Heart left ventricle (tissue), 13 donors: Measurements from ENCODE around the gene BRME1.
"Not testable (repeated sequence)": the region's sequence is repeated elsewhere in the genome, so short reads cannot be mapped to it uniquely, and the experiment has no call there.

Experiments
- POLR2A ChIP-seq, 2 donors: fragments of 450-650 bp; IDR thresholded peaks; one replicate each; pipeline ENCODE4 v1.6.1; 2017; ENCODE audit warnings: antibody characterized with exemption in 2 of 2, mild to moderate bottlenecking in 2 of 2, moderate library complexity in 2 of 2
- TF ChIP-seq, protein P1 (sequence below), 12 donors: fragments of 200-600 bp; sonication (generic) in 4 of 12; IDR thresholded peaks; one replicate each; pipeline versions ENCODE4 v1.5.0 to v1.8.0; 2018 to 2022; ENCODE audit warnings: antibody characterized with exemption in 12 of 12, mild to moderate bottlenecking in 5 of 12
- donor health status: ischemic (EF 13 %, LVEDD 7.1; RV severe dilation, severe dysfunction).
- donor health status: DM: no; HTN: yes; CAD: no.
- donor health status: DM: no; HTN: no; CAD: no.
- donor health status: ischemic (EF 25% LVEDD 6.9; RV normal size, moderate dysfunction).
- donor health status: ischemic (EF 25% LVEDD 5.7; RV mildly dilated, moderate dysfunction).
- donor health status: ischemic (EF 35%, LVEDD 5.7; RV mildly dilated, moderate dysfunction).
- donor health status: nonischemic (EF 11% LVEDD 7.7; RV severe dilation, severe dysfunction).
- donor health status: DM: yes; HTN: yes; CAD: no.
- donor health status: PGD.
- donor health status: ischemic (EF 29% LVEDD 5.4; RV normal size, mild dysfunction).
- donor health status: nonischemic (EF 23%, LVEDD 6.1; RV moderate dilation, normal function).

DNA sequence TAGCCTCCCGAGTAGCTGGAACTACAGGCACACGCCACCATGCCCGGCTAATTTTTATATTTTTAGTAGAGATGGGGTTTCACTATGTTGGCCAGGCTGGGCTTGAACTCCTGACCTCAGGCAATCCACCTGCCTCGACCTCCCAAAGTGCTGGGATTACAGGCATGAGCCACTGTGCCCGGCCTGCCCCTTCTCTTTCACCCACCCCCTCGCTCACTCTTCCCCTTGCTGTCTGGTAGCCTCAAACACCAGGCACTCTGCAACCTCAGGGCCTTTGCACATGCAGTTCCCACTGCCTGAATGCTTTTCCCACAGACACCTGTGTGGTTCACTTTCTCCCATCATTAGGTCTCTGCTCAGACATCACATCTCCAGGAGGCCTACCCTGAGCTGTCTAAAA lies 16.2 kb upstream of the BRME1 start:
- TF ChIP-seq, protein P1, sequence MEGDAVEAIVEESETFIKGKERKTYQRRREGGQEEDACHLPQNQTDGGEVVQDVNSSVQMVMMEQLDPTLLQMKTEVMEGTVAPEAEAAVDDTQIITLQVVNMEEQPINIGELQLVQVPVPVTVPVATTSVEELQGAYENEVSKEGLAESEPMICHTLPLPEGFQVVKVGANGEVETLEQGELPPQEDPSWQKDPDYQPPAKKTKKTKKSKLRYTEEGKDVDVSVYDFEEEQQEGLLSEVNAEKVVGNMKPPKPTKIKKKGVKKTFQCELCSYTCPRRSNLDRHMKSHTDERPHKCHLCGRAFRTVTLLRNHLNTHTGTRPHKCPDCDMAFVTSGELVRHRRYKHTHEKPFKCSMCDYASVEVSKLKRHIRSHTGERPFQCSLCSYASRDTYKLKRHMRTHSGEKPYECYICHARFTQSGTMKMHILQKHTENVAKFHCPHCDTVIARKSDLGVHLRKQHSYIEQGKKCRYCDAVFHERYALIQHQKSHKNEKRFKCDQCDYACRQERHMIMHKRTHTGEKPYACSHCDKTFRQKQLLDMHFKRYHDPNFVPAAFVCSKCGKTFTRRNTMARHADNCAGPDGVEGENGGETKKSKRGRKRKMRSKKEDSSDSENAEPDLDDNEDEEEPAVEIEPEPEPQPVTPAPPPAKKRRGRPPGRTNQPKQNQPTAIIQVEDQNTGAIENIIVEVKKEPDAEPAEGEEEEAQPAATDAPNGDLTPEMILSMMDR (IDR thresholded peaks at IDR 0.05) = not testable (repeated sequence)
- TF ChIP-seq POLR2A (IDR thresholded peaks at IDR 0.05) = not testable (repeated sequence)
